Chondrocyte (in vitro differentiated cells): ENCODE measurements around the gene CEP68. TPM values are rescaled to one million over a fixed set of nuclear protein-coding genes. Genes with fewer than 3 reads are reported as not detected.

ENCODE experiments used
- DNase-seq: peaks from one replicate; pipeline ENCODE4 v3.0.0; 2021; ENCODE audit warnings: mixed read lengths, low spot score
- H3K27ac Mint-ChIP-seq: one replicate; pipeline ENCODE4 v1.8.0; 2021; ENCODE audit warnings: mild to moderate bottlenecking, moderate library complexity, mixed read lengths; ENCODE audit not compliant: unreplicated experiment
- H3K27me3 Mint-ChIP-seq: 2 replicates; pipeline ENCODE4 v1.8.0; 2021; ENCODE audit warnings: low read depth, mixed read lengths
- H3K36me3 Mint-ChIP-seq: 2 replicates; pipeline ENCODE4 v1.8.0; 2021; ENCODE audit warnings: low read depth, mixed read lengths
- H3K4me1 Mint-ChIP-seq: 2 replicates; pipeline ENCODE4 v1.8.0; 2021; ENCODE audit warnings: low read depth, mild to moderate bottlenecking, mixed read lengths
- H3K4me3 Mint-ChIP-seq: one replicate; pipeline ENCODE4 v1.8.0; 2021; ENCODE audit warnings: mild to moderate bottlenecking, moderate library complexity, mixed read lengths; ENCODE audit not compliant: unreplicated experiment
- H3K9me3 Mint-ChIP-seq: 2 replicates; pipeline ENCODE4 v1.8.0; 2021; ENCODE audit warnings: low read depth, mixed read lengths
- total RNA-seq: library from RNA; stranded (reverse); gene quantifications from 3 replicates; pipeline ENCODE4 v1.2.1, GENCODE V29; 2021
- TF ChIP-seq, protein P1 (sequence below): fragments of 200-600 bp; sonication (generic); IDR thresholded peaks from 2 replicates; pipeline ENCODE4 v1.5.0; 2021; ENCODE audit warnings: antibody characterized with exemption, mild to moderate bottlenecking, moderate library complexity

CEP68 gene
- total RNA-seq, 1 donor from 2014 or later, result 12.2 TPM

DNA sequence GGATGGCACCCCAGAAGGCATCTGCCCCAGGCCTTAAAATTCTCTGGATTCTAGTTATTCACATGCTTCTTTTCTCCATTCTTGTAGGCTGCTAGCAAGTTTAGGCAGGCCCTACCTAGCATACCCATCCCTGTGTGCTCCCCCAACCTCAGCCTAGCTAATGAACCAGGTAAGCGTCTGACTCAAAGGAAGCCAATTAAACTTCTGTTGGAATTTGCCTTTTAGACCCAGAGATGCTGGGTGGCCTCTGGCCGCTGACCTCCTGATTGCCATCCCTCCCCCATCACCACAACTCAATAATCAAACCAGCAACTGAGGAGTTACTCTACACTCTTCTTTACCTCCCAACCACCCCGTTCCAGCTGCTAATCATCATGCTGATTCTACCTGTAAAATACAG is 19.0 kb upstream of the CEP68 start:
- Mint-ChIP-seq H3K9me3 (no peaks in the 10 kb centered on the region), H3K27me3 (no peaks in the 10 kb centered on the region), H3K36me3 (no peaks in the 10 kb centered on the region), H3K4me1 (peaks cover 7% of the 10 kb centered on the region), H3K4me3 (no peak overlapping the region), H3K27ac (no peak overlapping the region)
- TF ChIP-seq, protein P1, sequence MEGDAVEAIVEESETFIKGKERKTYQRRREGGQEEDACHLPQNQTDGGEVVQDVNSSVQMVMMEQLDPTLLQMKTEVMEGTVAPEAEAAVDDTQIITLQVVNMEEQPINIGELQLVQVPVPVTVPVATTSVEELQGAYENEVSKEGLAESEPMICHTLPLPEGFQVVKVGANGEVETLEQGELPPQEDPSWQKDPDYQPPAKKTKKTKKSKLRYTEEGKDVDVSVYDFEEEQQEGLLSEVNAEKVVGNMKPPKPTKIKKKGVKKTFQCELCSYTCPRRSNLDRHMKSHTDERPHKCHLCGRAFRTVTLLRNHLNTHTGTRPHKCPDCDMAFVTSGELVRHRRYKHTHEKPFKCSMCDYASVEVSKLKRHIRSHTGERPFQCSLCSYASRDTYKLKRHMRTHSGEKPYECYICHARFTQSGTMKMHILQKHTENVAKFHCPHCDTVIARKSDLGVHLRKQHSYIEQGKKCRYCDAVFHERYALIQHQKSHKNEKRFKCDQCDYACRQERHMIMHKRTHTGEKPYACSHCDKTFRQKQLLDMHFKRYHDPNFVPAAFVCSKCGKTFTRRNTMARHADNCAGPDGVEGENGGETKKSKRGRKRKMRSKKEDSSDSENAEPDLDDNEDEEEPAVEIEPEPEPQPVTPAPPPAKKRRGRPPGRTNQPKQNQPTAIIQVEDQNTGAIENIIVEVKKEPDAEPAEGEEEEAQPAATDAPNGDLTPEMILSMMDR, result no peak
- no peak for DNase-seq

DNA sequence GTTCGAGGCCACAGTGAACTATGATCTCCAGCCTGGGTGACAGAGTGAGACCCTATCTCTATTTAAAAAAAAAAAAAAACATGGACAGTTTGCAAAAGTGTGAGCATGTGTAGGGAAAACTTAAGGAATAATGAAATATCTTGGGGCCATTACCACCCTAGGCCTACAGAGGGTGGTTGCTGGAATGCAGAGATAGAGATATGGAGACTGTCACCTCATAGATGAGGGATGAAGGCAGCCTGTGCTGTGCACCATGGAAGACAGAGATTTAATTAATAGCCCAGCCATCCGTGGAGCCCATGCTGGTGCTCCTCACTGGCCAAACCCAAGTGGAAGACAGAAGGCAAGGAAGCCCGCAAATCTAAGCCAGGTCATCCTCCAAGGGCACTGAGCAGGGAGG is 16.6 kb upstream of the CEP68 start:
- peaks cover 15% of the 10 kb centered on the region for H3K4me1 Mint-ChIP-seq

DNA sequence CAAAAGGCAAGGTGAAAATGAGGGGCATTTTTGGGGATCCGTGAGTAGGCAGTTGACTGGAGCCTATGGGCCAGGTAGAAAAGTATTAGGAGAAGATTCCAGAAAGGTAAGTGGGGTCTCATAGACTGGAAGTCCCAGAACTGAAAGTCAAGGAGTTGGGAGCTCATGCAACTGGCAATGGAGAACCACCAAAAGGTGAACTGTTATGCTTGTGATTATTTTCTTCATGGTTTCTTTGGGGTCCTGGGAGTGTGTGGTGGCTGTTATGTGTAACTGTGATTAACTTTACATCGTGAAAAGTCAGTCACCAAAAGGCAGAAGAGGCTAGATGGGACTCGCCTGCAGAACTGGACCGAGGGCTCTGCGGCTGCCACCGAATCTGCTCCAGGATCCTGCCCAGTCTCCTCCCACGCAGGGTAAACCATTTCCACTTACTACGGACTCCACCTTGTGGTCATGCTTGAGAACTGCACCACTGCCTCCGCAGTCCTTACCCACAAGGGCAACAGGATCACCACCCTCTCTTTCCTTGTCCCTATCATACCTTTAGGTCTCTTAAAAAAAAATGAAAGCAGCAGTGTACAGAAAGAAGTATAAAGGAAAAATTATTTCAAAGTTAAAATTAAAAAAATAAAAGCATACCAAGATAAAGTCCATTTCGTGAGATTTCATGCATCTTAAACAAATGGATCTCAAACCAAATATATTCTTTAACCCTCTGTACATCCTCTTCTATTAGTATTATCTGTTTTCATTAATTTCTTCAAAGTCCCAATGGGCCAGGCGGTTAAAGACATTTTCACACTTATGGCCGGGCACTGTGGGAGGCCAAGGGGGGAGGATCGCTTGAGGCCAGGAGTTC is 15.6 kb upstream of the CEP68 start:
- Mint-ChIP-seq H3K27me3 (no peaks in the 10 kb centered on the region), H3K4me3 (peak overlapping the region; percentile 62), H3K27ac (no peak overlapping the region), H3K9me3 (no peaks in the 10 kb centered on the region), H3K36me3 (peaks cover 2% of the 10 kb centered on the region), H3K4me1 (peaks cover 22% of the 10 kb centered on the region)
- TF ChIP-seq, protein P1, result peak; percentile 95
- no peak for DNase-seq

More for the DNA sequence above, 16.6 kb upstream of the CEP68 start:
- H3K27ac Mint-ChIP-seq, result no peak overlapping the region
- H3K27me3 Mint-ChIP-seq, result no peaks in the 10 kb centered on the region
- H3K4me3 Mint-ChIP-seq, result no peak overlapping the region
- TF ChIP-seq, protein P1, result no peak
- no peaks in the 10 kb centered on the region for H3K9me3 Mint-ChIP-seq
- DNase-seq, result no peak
- H3K36me3 Mint-ChIP-seq, result peaks cover 2% of the 10 kb centered on the region

DNA sequence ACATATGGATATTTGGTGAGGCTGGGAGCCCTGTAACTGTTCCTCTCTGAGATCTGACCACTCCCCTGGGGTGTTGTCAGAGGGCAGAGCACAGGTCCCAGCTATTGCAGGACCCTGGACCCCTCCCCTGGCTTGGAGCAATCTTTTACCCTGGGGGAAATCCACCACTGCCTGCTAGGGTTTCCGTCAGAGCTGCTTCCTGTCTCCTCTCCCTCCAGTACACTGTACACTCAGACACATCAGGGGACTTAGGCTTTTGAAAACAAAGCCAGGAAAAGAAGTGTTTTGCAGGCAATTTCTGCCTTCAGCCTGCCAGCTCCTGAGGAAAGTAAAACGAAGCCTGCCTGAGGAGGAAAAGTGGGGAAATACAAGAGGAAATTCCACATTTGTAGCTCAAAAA is 13.2 kb upstream of the CEP68 start:
- H3K9me3 Mint-ChIP-seq, result peaks cover 2% of the 10 kb centered on the region
- peaks cover 26% of the 10 kb centered on the region for H3K4me1 Mint-ChIP-seq
- H3K27me3 Mint-ChIP-seq, result no peaks in the 10 kb centered on the region
- H3K27ac Mint-ChIP-seq, result peak overlapping the region; percentile 3
- no peak overlapping the region for H3K4me3 Mint-ChIP-seq
- H3K36me3 Mint-ChIP-seq, result peaks cover 2% of the 10 kb centered on the region
- TF ChIP-seq, protein P1, result no peak
- DNase-seq, result no peak

DNA sequence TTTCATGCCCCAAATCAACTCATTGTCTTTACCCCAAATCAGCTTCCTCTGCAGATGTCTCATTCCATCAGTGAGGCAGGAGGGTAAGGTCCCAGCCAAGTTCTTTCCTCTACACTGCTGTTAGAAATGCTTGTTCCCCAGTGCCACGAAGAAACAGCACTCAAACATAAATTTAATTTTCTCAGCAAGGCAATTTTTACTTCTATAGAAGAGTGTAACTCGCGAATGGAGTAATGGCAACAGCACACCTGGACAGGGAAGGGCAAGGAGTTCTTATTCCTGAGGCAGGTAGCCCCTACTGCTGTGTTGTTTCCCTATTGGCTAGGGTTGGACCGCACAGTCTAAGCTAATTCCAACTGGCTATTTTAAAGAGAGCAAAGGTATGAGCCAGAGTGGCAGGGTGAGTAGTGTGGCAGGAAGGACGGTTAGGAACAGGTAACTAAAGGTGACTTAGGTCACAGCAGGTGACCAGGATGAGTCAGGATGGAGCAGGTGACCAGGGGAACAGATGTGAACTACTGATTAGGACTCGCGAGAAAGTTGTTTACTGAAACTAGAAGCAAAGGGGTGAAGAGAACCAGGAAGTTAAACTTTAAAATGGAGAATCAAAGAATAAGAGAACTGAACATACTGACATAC is 12.0 kb upstream of the CEP68 start:
- H3K27ac Mint-ChIP-seq, result no peak overlapping the region
- H3K9me3 Mint-ChIP-seq, result peaks cover 10% of the 10 kb centered on the region
- H3K4me3 Mint-ChIP-seq, result no peak overlapping the region
- TF ChIP-seq, protein P1, result no peak
- peaks cover 2% of the 10 kb centered on the region for H3K36me3 Mint-ChIP-seq
- no peaks in the 10 kb centered on the region for H3K27me3 Mint-ChIP-seq
- peaks cover 26% of the 10 kb centered on the region for H3K4me1 Mint-ChIP-seq
- DNase-seq, result no peak
